BLaER1 treated with 17β-estradiol and CSF1 and Interleukin-3, amounts not matched to agents 10 nM and 100 nM (cell line): Measurements from ENCODE around the gene BMP3.
"Not testable (repeated sequence)": the region's sequence is repeated elsewhere in the genome, so short reads cannot be mapped to it uniquely, and the experiment has no call there.

ENCODE experiments used
- H3K27ac ChIP-seq, 11 experiments: shearing (Covaris generic); formaldehyde crosslinking; 2 replicates each; pipeline ENCODE4 v1.8.1; 2022
- H3K27me3 ChIP-seq, 11 experiments: shearing (Covaris generic); formaldehyde crosslinking; 2 replicates each; pipeline ENCODE4 v1.8.1; 2022
- H3K36me3 ChIP-seq, 11 experiments: shearing (Covaris generic); formaldehyde crosslinking; 2 replicates each; pipeline ENCODE4 v1.8.1; 2022
- H3K4me1 ChIP-seq, 10 experiments: shearing (Covaris generic); formaldehyde crosslinking; 2 replicates each; pipeline ENCODE4 v1.8.1; 2022
- H3K4me2 ChIP-seq, 11 experiments: shearing (Covaris generic); formaldehyde crosslinking; 2 replicates each; pipeline ENCODE4 v1.8.1; 2022
- H3K4me3 ChIP-seq, 10 experiments: shearing (Covaris generic); formaldehyde crosslinking; 2 replicates each; pipeline ENCODE4 v1.8.1; 2022
- H3K9ac ChIP-seq, 11 experiments: shearing (Covaris generic); formaldehyde crosslinking; 2 replicates each; pipeline ENCODE4 v1.8.1; 2022
- H3K9me3 ChIP-seq, 11 experiments: shearing (Covaris generic); formaldehyde crosslinking; replicated peaks in 1 of 11; 2 replicates each; pipeline ENCODE4 v1.8.1; 2022
- H4K20me1 ChIP-seq, 11 experiments: shearing (Covaris generic); formaldehyde crosslinking; 2 replicates each; pipeline ENCODE4 v1.8.1; 2022
- Cebpa-rat ChIP-seq, 11 experiments: shearing (Covaris generic); IDR thresholded peaks; 2 replicates each; pipeline ENCODE4 v1.8.1; 2022

BMP3 gene

GRCh38 chr4:81030061-81030980, at the start of gene BMP3:
BMP3 (plus strand) TSS chr4:81030708; CDS start chr4:81031285, 577 bp downstream.
- Histone ChIP-seq H4K20me1 (no peaks in the 10 kb centered on the region), H3K4me1 (no peaks in the 10 kb centered on the region), H3K27ac (no peak within 1 kb of the TSS), H3K9me3 (peaks cover 17 to 25% (median 22%) of the 10 kb centered on the region in 11 experiments), H3K4me2 (no peak within 1 kb of the TSS), H3K4me3 (no peak within 1 kb of the TSS; a peak in 1 of 20 replicates), H3K36me3 (no peaks in the 10 kb centered on the region), H3K27me3 (no peaks in the 10 kb centered on the region), H3K9ac (no peak within 1 kb of the TSS)
- no peak for TF ChIP-seq Cebpa-rat (IDR thresholded peaks at IDR 0.05)

GRCh38 chr4:80986011-80986410, 44.5 kb upstream of the BMP3 start:
- Histone ChIP-seq H3K9me3 (0 out of 22 replicates have a peak, but pooled peaks cover 0 to 4% (median 0%) of the 10 kb centered on the region in 11 experiments), H3K27me3 (no peaks in the 10 kb centered on the region), H3K4me2 (no peak overlapping the region), H3K27ac (no peak overlapping the region), H3K36me3 (no peaks in the 10 kb centered on the region), H3K9ac (no peak overlapping the region), H4K20me1 (no peaks in the 10 kb centered on the region), H3K4me1 (peaks cover 0 to 12% (median 10%) of the 10 kb centered on the region in 10 experiments; a peak in 14 of 20 replicates), H3K4me3 (no peak overlapping the region)
- no peak for TF ChIP-seq Cebpa-rat (IDR thresholded peaks at IDR 0.05)

- Histone ChIP-seq H3K27ac (peak overlapping the region in 8 of 11 experiments; percentile 34 to 68 (median 51); a peak in 14 of 22 replicates), H3K4me2 (peak overlapping the region in 5 of 11 experiments; percentile 10 to 41 (median 29); a peak in 6 of 22 replicates), H3K36me3 (no peaks in the 10 kb centered on the region), H3K27me3 (no peaks in the 10 kb centered on the region), H4K20me1 (no peaks in the 10 kb centered on the region), H3K9ac (peak overlapping the region in 1 of 11 experiments; percentile 30; a peak in 2 of 22 replicates), H3K4me1 (peaks cover 0 to 14% (median 11%) of the 10 kb centered on the region in 10 experiments; a peak in 14 of 20 replicates), H3K4me3 (no peak overlapping the region), H3K9me3 (no peaks in the 10 kb centered on the region)
- no peak for TF ChIP-seq Cebpa-rat (IDR thresholded peaks at IDR 0.05)
These were observed 40.5 kb upstream of the BMP3 start for GRCh38 chr4:80989921-80990544.

GRCh38 chr4:80990851-80991250, 39.7 kb upstream of the BMP3 start:
- no peak overlapping the region; a peak in 1 of 22 replicates for H3K9ac ChIP-seq
- H3K4me1 ChIP-seq: peaks cover 0 to 14% (median 11%) of the 10 kb centered on the region in 10 experiments; a peak in 14 of 20 replicates
- no peak for TF ChIP-seq Cebpa-rat (IDR thresholded peaks at IDR 0.05)
- no peaks in the 10 kb centered on the region for H4K20me1 ChIP-seq
- no peaks in the 10 kb centered on the region for H3K9me3 ChIP-seq
- peak overlapping the region in 8 of 11 experiments; percentile 10 to 54 (median 29); a peak in 9 of 22 replicates for H3K4me2 ChIP-seq
- no peak overlapping the region for H3K4me3 ChIP-seq
- no peaks in the 10 kb centered on the region for H3K27me3 ChIP-seq
- H3K27ac ChIP-seq: peak overlapping the region in 7 of 11 experiments; percentile 34 to 68 (median 57); a peak in 11 of 22 replicates
- no peaks in the 10 kb centered on the region for H3K36me3 ChIP-seq

- no peak for TF ChIP-seq Cebpa-rat (IDR thresholded peaks at IDR 0.05)
- Histone ChIP-seq H3K27ac (no peak overlapping the region), H3K36me3 (no peaks in the 10 kb centered on the region), H3K9ac (no peak overlapping the region), H3K4me3 (no peak overlapping the region), H3K27me3 (no peaks in the 10 kb centered on the region), H3K4me2 (no peak overlapping the region), H3K9me3 (no peaks in the 10 kb centered on the region), H4K20me1 (no peaks in the 10 kb centered on the region), H3K4me1 (peaks cover 0 to 15% (median 10%) of the 10 kb centered on the region in 10 experiments; a peak in 16 of 20 replicates)
These were observed 30.6 kb upstream of the BMP3 start for GRCh38 chr4:80999943-81000342.

GRCh38 chr4:81003597-81004111, 26.9 kb upstream of the BMP3 start:
- no peak overlapping the region for H3K4me3 ChIP-seq
- H3K27me3 ChIP-seq: no peaks in the 10 kb centered on the region
- no peak overlapping the region for H3K9ac ChIP-seq
- H3K9me3 ChIP-seq: peaks cover 0 to 7% (median 0%) of the 10 kb centered on the region in 11 experiments; a peak in 2 of 22 replicates
- no peak for TF ChIP-seq Cebpa-rat (IDR thresholded peaks at IDR 0.05)
- peak overlapping the region in 10 of 11 experiments; percentile 4 to 57 (median 32); a peak in 17 of 22 replicates for H3K4me2 ChIP-seq
- H3K36me3 ChIP-seq: no peaks in the 10 kb centered on the region
- H3K4me1 ChIP-seq: peaks cover 0 to 15% (median 10%) of the 10 kb centered on the region in 10 experiments; a peak in 16 of 20 replicates
- no peak overlapping the region for H3K27ac ChIP-seq
- H4K20me1 ChIP-seq: no peaks in the 10 kb centered on the region

GRCh38 chr4:81007417-81007816, 23.1 kb upstream of the BMP3 start:
- H3K4me3 ChIP-seq: no peak overlapping the region
- no peak overlapping the region for H3K9ac ChIP-seq
- peaks cover 0 to 15% (median 10%) of the 10 kb centered on the region in 10 experiments; a peak in 16 of 20 replicates for H3K4me1 ChIP-seq
- H3K36me3 ChIP-seq: no peaks in the 10 kb centered on the region
- H3K4me2 ChIP-seq: no peak overlapping the region
- TF ChIP-seq Cebpa-rat (IDR thresholded peaks at IDR 0.05): no peak
- peaks cover 0 to 20% (median 5%) of the 10 kb centered on the region in 11 experiments; a peak in 11 of 22 replicates for H3K9me3 ChIP-seq
- H3K27ac ChIP-seq: no peak overlapping the region
- no peaks in the 10 kb centered on the region for H3K27me3 ChIP-seq
- H4K20me1 ChIP-seq: no peaks in the 10 kb centered on the region

- H3K36me3 ChIP-seq, H3K27me3 ChIP-seq, H3K27ac ChIP-seq, H4K20me1 ChIP-seq, H3K9ac ChIP-seq, H3K4me2 ChIP-seq, H3K4me3 ChIP-seq, H3K4me1 ChIP-seq: not testable (repeated sequence)
- H3K9me3 ChIP-seq: peaks cover 0 to 30% (median 15%) of the 10 kb centered on the region in 11 experiments; a peak in 18 of 22 replicates
These were observed 13.9 kb upstream of the BMP3 start for GRCh38 chr4:81016566-81016965.

- Histone ChIP-seq H3K9me3 (peaks cover 0 to 22% (median 12%) of the 10 kb centered on the region in 11 experiments; a peak in 16 of 22 replicates), H3K27ac (no peak overlapping the region), H3K4me3 (no peak overlapping the region), H3K4me2 (no peak overlapping the region), H3K27me3 (no peaks in the 10 kb centered on the region), H3K36me3 (no peaks in the 10 kb centered on the region), H4K20me1 (no peaks in the 10 kb centered on the region), H3K9ac (no peak overlapping the region), H3K4me1 (no peaks in the 10 kb centered on the region)
- TF ChIP-seq Cebpa-rat (IDR thresholded peaks at IDR 0.05): no peak
These were observed 11.5 kb upstream of the BMP3 start for GRCh38 chr4:81019006-81019405.
